ENCODE results near the gene MT1M.

Gene MT1M

GRCh38 chr16:56631197-56631596 lies 1.3 kb upstream of the MT1M start:
- DNase-seq = no peak

GRCh38 chr16:56631832-56632155 lies 665 bp upstream of the MT1M start:
- DNase-seq = no peak

GRCh38 chr16:56632848-56633365 lies 448 bp downstream of the MT1M start:
- DNase-seq = no peak

- no peak for DNase-seq
Measured at GRCh38 chr16:56633535-56633934, 1.1 kb downstream of the MT1M start.

- no peak for DNase-seq
Measured at GRCh38 chr16:56634715-56635440, 2.4 kb downstream of the MT1M start.

- no peak for DNase-seq
Measured at GRCh38 chr16:56635441-56635967, 3.0 kb downstream of the MT1M start.

GRCh38 chr16:56636616-56637413 lies 4.4 kb downstream of the MT1M start:
- no peak for DNase-seq

- DNase-seq = no peak
Measured at GRCh38 chr16:56637814-56638750, 5.6 kb downstream of the MT1M start, which contains the start of gene MT1A. Gene MT1A (plus strand): TSS chr16:56638666. CDS start chr16:56638739, 73 bp downstream.

GRCh38 chr16:56639045-56639444 lies 6.6 kb downstream of the MT1M start:
- no peak for DNase-seq

GRCh38 chr16:56640076-56640475 lies 7.6 kb downstream of the MT1M start:
- no peak for DNase-seq

- no peak for DNase-seq
Measured at GRCh38 chr16:56641166-56641565, 8.7 kb downstream of the MT1M start.

GRCh38 chr16:56643080-56643778 lies 10.8 kb downstream of the MT1M start:
- peak; percentile 76 for DNase-seq

GRCh38 chr16:56643833-56644232 lies 11.4 kb downstream of the MT1M start:
- no peak for DNase-seq

- no peak for DNase-seq
Measured at GRCh38 chr16:56645311-56645710, 12.9 kb downstream of the MT1M start.

GRCh38 chr16:56645838-56646237 lies 13.4 kb downstream of the MT1M start:
- no peak for DNase-seq

- no peak for DNase-seq
Measured at GRCh38 chr16:56647641-56648431, 15.4 kb downstream of the MT1M start.

GRCh38 chr16:56649271-56649670 lies 16.8 kb downstream of the MT1M start:
- no peak for DNase-seq

- DNase-seq = no peak
Measured at GRCh38 chr16:56649820-56650219, 17.4 kb downstream of the MT1M start.

- DNase-seq = no peak
Measured at GRCh38 chr16:56651586-56651985, 19.1 kb downstream of the MT1M start, which contains the start of gene MT1B. Gene MT1B (plus strand): TSS chr16:56651886. CDS start chr16:56651954, 68 bp downstream.

- no peak for DNase-seq
Measured at GRCh38 chr16:56652600-56652999, 20.1 kb downstream of the MT1M start.

- no peak for DNase-seq
Measured at GRCh38 chr16:56653218-56653617, 20.8 kb downstream of the MT1M start.
